Activated T-helper 17 cell treated with anti-CD3 and anti-CD28 coated beads, Interleukin-2, amount 50 U/mL, for 72 hours (primary cell): ENCODE data around the gene LTBP4. TPM values are rescaled to one million over a fixed set of nuclear protein-coding genes. Genes with fewer than 3 reads are reported as not detected.

Source experiments
- ATAC-seq: fragments of 150-1000 bp; cut with Tn5 transposase; replicated peaks from 2 replicates; pipeline ENCODE4 v1.10.0; 2021; ENCODE audit warnings: mild to moderate bottlenecking, moderate library complexity
- H3K27ac Mint-ChIP-seq: one replicate; pipeline ENCODE4 v1.8.0; 2022; ENCODE audit warnings: mixed read lengths
- H3K27me3 Mint-ChIP-seq: one replicate; pipeline ENCODE4 v1.8.0; 2022; ENCODE audit warnings: mixed read lengths
- H3K36me3 Mint-ChIP-seq: one replicate; pipeline ENCODE4 v1.8.0; 2022; ENCODE audit warnings: low read depth, mild to moderate bottlenecking, mixed read lengths
- H3K4me1 Mint-ChIP-seq: one replicate; pipeline ENCODE4 v1.8.0; 2022; ENCODE audit warnings: mixed read lengths
- H3K4me3 Mint-ChIP-seq: one replicate; pipeline ENCODE4 v1.8.0; 2022; ENCODE audit warnings: mild to moderate bottlenecking, mixed read lengths
- H3K9me3 Mint-ChIP-seq: one replicate; pipeline ENCODE4 v1.8.0; 2022; ENCODE audit warnings: mixed read lengths
- total RNA-seq, 2 donors: library from RNA; stranded (reverse); gene quantifications; one replicate each; pipeline ENCODE4 v1.2.3, GENCODE V29; 2022

The LTBP4 gene
- total RNA-seq, 2 donors from 2014 or later, result 117 to 331 TPM

DNA sequence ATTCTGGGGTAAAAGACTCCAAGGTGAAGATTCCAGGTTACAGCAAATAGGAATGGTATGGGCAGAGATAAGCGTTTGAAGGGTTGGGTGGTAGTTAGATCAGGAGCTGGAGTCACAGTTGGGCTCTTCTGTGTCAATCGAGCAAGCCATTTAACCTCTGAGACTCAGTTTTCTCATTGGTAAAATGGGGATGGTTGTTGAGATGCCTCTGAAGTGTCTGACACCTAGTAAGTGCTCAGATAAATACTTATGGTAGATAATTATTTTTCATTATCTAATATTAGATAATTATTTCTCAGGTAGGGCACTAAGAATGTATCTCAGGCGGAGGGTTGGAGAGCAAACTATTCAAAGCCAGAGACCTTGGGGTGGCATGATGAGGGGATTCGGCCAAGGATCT is 7.8 kb downstream of the LTBP4 start:
- Mint-ChIP-seq H3K27me3 (no peaks in the 10 kb centered on the region), H3K4me1 (peaks cover 29% of the 10 kb centered on the region), H3K27ac (peak overlapping the region; percentile 97), H3K9me3 (no peaks in the 10 kb centered on the region), H3K4me3 (peak overlapping the region; percentile 97), H3K36me3 (peaks cover 32% of the 10 kb centered on the region)
- ATAC-seq, result no peak

DNA sequence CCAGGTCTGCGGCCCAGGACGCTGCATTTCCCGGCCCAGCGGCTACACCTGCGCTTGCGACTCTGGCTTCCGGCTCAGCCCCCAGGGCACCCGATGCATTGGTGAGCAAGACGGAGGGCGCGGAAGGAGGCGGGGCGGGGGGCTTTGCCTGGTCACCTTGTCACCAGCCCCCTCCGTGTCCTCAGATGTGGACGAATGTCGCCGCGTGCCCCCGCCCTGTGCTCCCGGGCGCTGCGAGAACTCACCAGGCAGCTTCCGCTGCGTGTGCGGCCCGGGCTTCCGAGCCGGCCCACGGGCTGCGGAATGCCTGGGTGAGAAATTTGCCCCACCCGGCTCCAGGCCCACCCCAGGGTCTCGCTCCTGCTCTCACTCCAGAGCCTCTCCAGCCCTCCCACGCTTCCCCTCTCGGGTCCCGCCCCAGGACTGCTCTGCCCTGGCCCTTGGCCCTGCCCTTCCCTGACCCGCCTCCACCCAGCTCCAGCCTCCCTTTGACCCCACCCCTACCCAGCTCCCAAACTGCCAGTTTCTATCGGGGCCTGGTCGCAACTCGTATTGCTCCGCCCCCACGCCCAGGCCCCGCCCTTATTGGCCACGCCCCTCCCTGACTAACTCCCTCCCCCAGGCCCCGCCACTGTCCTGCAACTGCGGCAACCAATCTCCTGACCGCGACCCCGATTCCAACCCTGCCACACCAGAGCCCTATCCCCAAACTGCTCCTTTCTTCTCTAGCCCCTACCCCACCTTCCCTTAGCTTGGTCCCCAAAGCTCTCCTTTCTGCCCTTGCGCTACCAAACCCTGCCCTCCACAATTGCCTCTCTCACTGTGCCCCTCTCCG is 8.6 kb downstream of the LTBP4 start:
- no peaks in the 10 kb centered on the region for H3K27me3 Mint-ChIP-seq
- peak overlapping the region; percentile 97 for H3K27ac Mint-ChIP-seq
- peak; percentile 65 for ATAC-seq
- peak overlapping the region; percentile 97 for H3K4me3 Mint-ChIP-seq
- no peaks in the 10 kb centered on the region for H3K9me3 Mint-ChIP-seq
- peaks cover 27% of the 10 kb centered on the region for H3K4me1 Mint-ChIP-seq
- peaks cover 41% of the 10 kb centered on the region for H3K36me3 Mint-ChIP-seq

DNA sequence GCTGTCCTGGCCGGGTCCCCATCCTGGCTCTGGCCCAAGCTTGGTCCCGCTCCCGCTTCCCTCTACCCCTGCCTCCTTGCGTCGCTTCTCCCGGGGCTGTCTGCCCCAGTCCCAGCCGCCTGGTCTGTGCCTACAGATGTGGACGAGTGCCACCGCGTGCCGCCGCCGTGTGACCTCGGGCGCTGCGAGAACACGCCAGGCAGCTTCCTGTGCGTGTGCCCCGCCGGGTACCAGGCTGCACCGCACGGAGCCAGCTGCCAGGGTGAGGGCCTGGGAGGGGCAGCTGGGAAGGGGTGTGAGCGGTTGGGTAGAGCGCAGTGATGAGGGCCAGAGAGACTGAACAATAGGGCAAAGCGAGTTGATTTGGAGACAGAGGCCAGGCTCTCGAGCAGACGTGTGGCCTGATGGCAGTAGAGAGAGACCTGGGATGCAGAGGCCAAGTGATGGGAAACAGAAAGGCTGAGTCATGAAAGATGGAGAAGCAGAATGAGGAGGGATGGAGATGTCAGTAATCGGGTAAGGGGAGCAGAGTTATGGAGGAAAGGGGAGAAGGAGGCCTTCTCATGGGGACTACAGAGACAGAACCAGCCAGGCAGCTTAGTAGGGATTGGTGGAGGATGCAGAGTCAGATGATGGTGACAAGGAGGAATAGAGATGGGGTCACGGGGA is 9.4 kb downstream of the LTBP4 start:
- ATAC-seq, result peak; percentile 11
- Mint-ChIP-seq H3K27ac (peak overlapping the region; percentile 97), H3K4me1 (peaks cover 34% of the 10 kb centered on the region), H3K9me3 (no peaks in the 10 kb centered on the region), H3K36me3 (peaks cover 48% of the 10 kb centered on the region), H3K4me3 (peak overlapping the region; percentile 97), H3K27me3 (no peaks in the 10 kb centered on the region)

DNA sequence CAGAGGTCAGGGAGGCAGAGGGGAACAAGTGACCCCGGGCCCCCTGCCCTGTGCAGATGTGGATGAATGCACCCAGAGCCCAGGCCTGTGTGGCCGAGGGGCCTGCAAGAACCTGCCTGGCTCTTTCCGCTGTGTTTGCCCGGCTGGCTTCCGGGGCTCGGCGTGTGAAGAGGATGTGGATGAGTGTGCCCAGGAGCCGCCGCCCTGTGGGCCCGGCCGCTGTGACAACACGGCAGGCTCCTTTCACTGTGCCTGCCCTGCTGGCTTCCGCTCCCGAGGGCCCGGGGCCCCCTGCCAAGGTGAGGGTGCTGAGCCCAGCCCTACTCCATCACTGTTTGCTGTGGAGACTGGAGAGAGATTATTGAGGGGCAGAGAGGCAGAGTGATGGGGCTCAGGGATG is 9.9 kb downstream of the LTBP4 start:
- Mint-ChIP-seq H3K4me3 (peak overlapping the region; percentile 97), H3K4me1 (peaks cover 35% of the 10 kb centered on the region), H3K9me3 (no peaks in the 10 kb centered on the region), H3K27ac (peak overlapping the region; percentile 97), H3K36me3 (peaks cover 54% of the 10 kb centered on the region), H3K27me3 (no peaks in the 10 kb centered on the region)
- ATAC-seq, result no peak

DNA sequence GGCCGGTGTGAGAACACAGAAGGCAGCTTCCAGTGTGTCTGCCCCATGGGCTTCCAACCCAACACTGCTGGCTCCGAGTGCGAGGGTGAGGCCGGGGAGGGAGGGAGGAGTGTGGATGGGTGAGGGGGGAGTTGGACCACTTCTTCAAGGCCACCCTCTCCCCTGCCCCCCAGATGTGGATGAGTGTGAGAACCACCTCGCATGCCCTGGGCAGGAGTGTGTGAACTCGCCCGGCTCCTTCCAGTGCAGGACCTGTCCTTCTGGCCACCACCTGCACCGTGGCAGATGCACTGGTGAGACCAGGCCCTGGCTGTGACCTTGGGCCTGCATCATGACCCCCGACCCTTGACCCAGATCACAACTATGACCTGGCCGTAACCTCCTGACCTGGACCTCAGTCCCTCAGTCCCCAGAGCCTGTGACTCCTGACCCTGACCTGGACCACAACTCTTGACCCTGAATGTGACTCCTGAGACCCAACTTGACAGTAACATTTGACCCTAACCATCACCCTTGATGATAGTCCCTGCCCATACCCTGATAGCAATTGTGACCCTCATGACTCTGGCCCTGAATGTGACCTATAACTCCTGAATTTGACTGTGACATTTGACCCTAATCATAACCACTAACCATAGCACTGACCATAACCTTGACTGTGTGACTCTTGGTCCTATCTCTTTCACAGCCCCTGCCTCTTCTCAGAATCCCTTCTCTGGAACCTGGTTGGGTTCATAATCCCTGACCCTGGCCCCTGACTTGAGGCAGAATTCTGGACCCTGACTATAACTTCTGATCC is 10.9 kb downstream of the LTBP4 start:
- Mint-ChIP-seq H3K4me1 (peaks cover 35% of the 10 kb centered on the region), H3K9me3 (no peaks in the 10 kb centered on the region), H3K27ac (peak overlapping the region; percentile 99), H3K36me3 (peaks cover 64% of the 10 kb centered on the region), H3K4me3 (peak overlapping the region; percentile 97), H3K27me3 (no peaks in the 10 kb centered on the region)
- ATAC-seq, result no peak

DNA sequence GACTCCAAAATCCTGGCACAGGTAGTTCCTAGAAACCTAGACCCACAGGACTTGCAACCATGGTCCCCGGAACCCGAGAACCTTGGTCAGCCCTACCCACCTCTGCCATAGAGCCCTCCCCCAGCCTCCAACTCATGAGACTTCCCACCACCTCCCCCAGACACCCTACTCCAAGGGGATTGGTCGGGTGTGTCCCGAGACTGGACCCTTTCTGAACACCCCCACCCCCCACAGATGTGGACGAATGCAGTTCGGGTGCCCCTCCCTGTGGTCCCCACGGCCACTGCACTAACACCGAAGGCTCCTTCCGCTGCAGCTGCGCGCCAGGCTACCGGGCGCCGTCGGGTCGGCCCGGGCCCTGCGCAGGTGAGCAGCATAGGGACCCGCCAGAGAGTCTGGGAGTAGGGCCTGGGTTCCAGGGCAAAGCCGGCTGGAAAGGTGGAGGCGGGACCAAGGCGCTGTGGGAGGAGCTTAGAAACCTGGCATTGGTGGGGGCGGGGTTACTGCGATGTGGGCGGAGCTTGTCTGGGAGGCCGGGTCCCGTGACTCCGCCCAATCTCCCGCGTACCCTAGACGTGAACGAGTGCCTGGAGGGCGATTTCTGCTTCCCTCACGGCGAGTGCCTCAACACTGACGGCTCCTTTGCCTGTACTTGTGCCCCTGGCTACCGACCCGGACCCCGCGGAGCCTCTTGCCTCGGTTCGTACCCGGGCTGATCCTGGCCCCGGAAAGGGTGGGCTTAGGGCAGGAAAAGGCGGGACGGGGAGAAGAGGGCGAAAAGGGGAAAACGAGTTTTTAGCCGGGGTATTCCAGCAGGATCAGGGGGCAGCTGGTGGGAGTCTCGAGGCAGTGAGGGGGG is 11.9 kb downstream of the LTBP4 start:
- ATAC-seq, result peak; percentile 5
- Mint-ChIP-seq H3K9me3 (no peaks in the 10 kb centered on the region), H3K4me1 (peaks cover 31% of the 10 kb centered on the region), H3K36me3 (peaks cover 73% of the 10 kb centered on the region), H3K27me3 (no peaks in the 10 kb centered on the region), H3K27ac (peak overlapping the region; percentile 99), H3K4me3 (peak overlapping the region; percentile 97)

DNA sequence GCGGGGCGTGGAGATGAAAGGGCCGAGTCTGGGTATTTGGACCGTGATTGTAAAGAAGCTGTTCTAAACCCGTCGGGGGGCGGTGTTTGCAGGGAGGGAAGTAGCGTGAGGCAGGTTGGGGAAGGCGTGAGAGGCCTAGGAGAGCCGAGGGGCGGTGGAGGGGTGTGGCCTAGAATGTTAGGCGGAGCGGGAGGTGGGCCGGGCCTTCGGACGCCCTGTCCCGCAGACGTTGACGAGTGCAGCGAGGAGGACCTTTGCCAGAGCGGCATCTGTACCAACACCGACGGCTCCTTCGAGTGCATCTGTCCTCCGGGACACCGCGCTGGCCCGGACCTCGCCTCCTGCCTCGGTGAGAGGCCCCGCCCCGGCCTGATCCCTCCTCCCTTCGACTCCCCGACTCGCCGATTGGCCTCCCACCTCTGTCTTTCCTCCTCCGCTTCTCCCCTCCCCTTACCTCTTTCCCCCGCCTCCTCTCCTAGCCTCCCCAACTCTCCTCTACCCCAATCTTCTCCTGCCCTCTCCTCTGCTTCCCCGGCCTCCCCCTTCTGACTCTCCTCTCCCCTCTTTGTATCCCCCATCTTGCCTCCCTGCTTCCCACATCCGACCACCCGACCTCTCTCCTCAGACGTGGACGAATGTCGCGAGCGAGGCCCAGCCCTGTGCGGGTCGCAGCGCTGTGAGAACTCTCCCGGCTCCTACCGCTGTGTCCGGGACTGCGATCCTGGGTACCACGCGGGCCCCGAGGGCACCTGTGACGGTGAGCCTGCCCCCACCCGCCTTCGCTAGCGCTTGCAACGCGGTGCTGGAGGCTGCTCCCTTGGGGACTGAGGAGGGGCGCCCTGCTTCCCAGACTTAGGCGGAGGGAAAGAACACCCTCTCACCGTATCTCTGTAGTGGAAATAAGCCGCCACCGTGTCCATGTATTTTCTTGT is 12.8 kb downstream of the LTBP4 start:
- Mint-ChIP-seq H3K36me3 (peaks cover 82% of the 10 kb centered on the region), H3K9me3 (no peaks in the 10 kb centered on the region), H3K27me3 (no peaks in the 10 kb centered on the region), H3K4me3 (peak overlapping the region; percentile 97), H3K4me1 (peaks cover 26% of the 10 kb centered on the region), H3K27ac (peak overlapping the region; percentile 99)
- ATAC-seq, result peak; percentile 59

DNA sequence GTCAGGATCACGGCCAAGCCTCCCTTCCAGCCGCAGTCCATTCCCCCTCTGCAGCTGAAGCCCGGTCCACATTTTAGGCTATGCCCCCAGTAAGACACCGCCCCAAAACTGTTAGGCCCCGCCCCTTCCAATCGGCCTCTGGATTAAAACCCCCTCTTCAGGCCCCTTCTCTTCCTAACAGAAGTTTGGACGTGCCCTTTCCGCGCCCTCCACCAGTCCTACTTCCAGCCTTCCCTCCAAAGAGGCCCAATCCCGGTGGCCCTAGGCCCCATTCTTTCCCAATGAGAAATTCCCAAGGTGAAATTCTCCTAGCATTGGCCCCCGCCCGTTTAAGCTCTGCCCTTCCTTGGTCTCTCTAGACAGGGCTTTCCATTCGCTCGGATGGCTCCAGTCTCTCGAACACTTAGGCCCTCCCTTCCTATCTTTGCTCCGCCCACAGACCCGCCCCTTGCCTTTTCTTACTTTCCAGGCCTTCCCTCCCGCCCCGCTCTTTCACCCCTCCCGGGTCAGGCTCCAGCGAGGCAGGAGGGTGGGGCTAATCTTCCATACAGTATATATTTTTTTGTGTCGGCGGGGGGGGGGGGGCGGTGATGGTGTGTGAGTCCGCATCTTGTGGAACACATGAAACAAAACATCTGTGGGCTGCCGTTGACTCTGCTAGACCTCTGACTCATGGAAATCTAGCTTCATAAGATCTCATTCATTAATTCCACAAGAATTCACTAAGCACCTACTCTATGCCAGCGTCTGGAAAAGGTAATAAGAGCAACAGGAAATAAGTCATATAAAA is 13.6 kb downstream of the LTBP4 start:
- Mint-ChIP-seq H3K4me3 (peak overlapping the region; percentile 97), H3K4me1 (peaks cover 28% of the 10 kb centered on the region), H3K9me3 (no peaks in the 10 kb centered on the region), H3K27me3 (no peaks in the 10 kb centered on the region), H3K36me3 (peaks cover 90% of the 10 kb centered on the region), H3K27ac (peak overlapping the region; percentile 99)
- peak; percentile 63 for ATAC-seq

DNA sequence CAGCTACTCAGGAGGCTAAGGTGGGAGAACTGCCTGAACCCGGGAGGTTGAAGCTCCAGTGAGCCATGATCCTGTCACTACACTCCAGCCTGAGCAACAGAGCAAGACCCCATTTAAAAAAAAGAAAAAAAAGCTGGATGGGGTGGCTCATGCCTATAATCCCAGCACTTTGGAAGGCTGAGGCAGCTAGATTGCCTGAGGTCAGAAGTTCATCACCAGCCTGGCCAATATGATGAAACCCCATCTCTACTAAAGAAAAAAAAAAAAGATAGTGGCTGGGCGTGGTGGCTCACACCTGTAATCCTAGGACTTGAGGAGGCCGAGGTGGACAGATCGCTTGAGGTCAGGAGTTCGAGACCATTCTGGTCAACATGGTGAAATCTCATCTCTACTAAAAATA is 15.0 kb downstream of the LTBP4 start:
- Mint-ChIP-seq H3K27ac (peak overlapping the region; percentile 99), H3K36me3 (peaks cover 92% of the 10 kb centered on the region), H3K9me3 (no peaks in the 10 kb centered on the region), H3K4me1 (peaks cover 24% of the 10 kb centered on the region), H3K4me3 (peak overlapping the region; percentile 97), H3K27me3 (no peaks in the 10 kb centered on the region)
- ATAC-seq, result no peak

DNA sequence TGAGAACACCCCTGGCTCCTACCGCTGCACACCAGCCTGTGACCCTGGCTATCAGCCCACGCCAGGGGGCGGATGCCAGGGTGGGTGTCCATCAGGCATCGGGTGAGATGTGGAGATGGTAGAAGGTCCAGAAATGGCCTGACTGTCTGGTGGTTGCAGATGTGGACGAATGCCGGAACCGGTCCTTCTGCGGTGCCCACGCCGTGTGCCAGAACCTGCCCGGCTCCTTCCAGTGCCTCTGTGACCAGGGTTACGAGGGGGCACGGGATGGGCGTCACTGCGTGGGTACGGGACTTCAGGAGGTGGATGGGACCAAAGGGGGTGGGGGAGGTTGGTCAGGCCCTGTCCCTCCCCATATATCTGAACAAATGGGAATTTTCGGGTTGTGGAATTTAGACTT is 15.8 kb downstream of the LTBP4 start:
- Mint-ChIP-seq H3K4me1 (peaks cover 26% of the 10 kb centered on the region), H3K4me3 (no peak overlapping the region), H3K9me3 (no peaks in the 10 kb centered on the region), H3K36me3 (peaks cover 97% of the 10 kb centered on the region), H3K27ac (peak overlapping the region; percentile 50), H3K27me3 (no peaks in the 10 kb centered on the region)
- ATAC-seq, result no peak

DNA sequence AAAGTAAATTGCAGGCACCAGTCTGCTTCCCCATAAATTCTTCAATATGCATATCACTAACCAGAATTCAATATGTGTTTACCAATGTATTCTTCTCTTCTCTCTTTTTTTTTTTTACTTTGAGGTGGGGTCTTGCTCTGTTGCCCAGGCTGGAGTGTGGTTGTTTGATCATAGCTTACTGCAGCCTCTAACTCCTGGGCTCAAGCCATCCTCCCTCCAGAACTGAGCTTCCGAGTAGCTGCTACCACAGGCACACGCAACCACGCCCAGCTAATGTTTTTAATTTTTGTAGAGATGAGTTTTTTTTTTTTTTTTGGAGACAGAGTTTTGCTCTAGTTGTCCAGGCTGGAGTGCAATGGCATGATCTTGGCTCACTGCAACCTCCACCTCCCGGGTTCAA is 16.8 kb downstream of the LTBP4 start:
- no peak for ATAC-seq
- Mint-ChIP-seq H3K4me1 (peaks cover 26% of the 10 kb centered on the region), H3K4me3 (no peak overlapping the region), H3K9me3 (no peaks in the 10 kb centered on the region), H3K36me3 (peaks cover 100% of the 10 kb centered on the region), H3K27ac (peak overlapping the region; percentile 89), H3K27me3 (no peaks in the 10 kb centered on the region)

DNA sequence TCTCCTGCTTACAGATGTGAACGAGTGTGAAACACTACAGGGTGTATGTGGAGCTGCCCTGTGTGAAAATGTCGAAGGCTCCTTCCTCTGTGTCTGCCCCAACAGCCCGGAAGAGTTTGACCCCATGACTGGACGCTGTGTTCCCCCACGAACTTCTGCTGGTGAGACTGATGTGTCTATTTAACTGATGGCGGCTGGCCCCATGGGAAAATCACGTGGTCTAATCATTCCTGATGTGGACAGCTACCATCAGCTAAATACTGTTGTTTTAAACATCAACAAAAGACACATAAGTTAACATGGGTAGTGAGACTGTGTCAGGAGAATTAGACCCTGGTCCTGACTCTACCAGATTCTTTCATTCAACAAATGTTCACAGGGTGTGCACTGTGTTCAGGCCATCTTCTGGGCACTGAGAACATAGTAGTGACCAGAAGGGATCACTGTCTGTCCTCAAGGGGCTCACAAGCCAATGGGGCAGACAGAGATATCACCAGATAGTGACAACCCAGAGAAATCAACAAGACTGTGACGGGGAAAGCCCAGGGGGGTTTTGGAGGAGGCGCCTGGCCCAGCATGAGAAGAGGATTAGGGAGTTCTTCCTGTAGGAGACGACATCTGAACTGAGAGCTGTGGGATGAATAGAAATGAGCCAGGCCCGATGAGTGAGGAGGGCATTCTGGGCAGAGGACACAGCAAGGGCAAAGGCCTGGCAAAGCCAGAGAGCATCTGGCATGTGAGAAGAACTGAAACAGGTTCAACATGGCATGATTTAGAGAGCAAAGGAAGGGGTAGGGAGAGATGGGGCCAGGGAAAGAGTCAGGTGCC is 18.4 kb downstream of the LTBP4 start:
- H3K36me3 Mint-ChIP-seq, result peaks cover 100% of the 10 kb centered on the region
- H3K4me1 Mint-ChIP-seq, result peaks cover 26% of the 10 kb centered on the region
- H3K4me3 Mint-ChIP-seq, result no peak overlapping the region
- H3K27ac Mint-ChIP-seq, result peak overlapping the region; percentile 89
- no peaks in the 10 kb centered on the region for H3K27me3 Mint-ChIP-seq
- ATAC-seq, result no peak
- H3K9me3 Mint-ChIP-seq, result no peaks in the 10 kb centered on the region
